Measurements from ENCODE around the gene CACNA1C.

- peak in 1 of 3 donors; percentile 84 for TF ChIP-seq POLR2AphosphoS5 (IDR thresholded peaks at IDR 0.05)
- TF ChIP-seq POLR2A (IDR thresholded peaks at IDR 0.05), result no peak
- no peak for TF ChIP-seq CTCF (IDR thresholded peaks at IDR 0.05)
- TF ChIP-seq EP300 (IDR thresholded peaks at IDR 0.05), result peak; percentile 96
These were observed 22.9 kb downstream of the CACNA1C start for GRCh38 chr12:2075508-2076195.
